NCI-H1694 (cell line): ENCODE data around the gene PEX11A.
A peak's percentile ranks its signal among the peaks of the same experiment; 100 is the strongest.
"Not testable (repeated sequence)": the region's sequence is repeated elsewhere in the genome, so short reads cannot be mapped to it uniquely, and the experiment has no call there.

Experiments used
- DNase-seq: peaks from one replicate; lab custom pipeline; 2025; lab: John Stamatoyannopoulos, UW

Gene PEX11A, protein sequence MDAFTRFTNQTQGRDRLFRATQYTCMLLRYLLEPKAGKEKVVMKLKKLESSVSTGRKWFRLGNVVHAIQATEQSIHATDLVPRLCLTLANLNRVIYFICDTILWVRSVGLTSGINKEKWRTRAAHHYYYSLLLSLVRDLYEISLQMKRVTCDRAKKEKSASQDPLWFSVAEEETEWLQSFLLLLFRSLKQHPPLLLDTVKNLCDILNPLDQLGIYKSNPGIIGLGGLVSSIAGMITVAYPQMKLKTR

DNA sequence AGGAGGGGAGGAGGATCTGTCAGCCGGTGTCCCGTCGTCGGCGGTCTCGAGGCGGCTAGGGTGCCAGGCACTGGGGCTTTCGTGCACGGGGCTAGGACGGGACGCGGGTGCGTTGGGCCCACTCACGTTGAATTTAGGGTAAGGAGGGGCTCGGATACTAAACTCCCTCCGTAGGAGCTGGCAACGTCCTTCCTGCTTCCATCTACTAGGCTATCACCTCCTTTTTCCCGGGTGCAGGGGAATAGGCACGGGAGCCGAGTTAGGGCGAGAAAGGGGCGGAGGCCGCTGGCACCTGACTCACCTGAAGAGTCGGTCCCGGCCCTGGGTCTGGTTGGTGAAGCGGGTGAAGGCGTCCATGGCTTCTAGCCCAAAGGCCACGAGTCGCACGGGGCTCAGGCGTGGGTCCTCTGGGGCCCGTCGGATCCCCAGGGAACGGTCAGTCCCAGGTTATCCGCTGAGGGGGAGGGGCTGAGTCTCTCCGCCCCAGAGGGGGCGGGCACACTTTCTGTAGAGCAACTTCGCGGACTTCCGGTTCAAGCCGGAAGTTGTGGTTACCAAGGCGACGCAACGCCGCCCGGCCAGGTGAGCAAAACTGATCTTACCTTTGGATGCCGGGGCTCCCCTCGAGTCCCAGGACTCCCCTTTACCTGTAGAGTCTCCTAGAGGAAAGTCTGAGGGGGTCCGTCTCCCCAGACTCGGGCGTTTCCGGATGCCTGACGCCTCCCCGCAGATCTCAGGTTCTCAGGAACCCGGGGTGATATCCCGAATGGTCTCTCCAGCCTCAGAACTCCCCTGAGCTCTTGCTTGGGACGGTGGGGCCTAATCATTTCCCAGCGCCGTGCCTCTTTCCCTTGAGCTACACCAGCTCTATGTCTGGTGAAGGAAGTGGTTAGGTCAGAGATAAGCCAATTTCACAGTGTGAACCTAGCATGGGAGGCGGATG lies at the start of gene PEX11A, which contains the start of gene WDR93:
PEX11A (minus strand) TSS at position 479 of the 943 bp plus-strand sequence; CDS start at position 357, 122 bp downstream.
WDR93 (plus strand) TSS at position 536 of the 943 bp plus-strand sequence. CDS start 10,936 bp downstream, outside the sequence.
- no peak for DNase-seq

DNA sequence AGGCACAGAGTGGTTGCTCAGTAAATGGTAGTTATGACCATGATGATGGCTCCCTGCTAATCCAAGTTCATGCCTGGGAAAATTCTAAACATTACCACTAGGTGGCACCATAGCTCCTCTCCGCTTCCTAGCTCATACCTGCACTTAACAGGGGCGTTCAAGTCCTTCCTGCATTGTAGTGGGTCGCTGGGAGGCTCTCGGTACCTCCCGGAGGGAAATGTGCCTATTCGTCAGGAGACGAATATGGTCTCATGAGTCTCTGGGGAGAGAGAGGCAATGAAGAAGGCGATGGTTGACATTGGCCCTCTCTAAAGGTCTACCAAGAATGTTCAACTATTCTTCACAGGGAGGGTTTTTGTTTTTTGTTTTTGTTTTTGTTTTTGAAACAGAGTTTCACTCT lies 49.6 kb upstream of the PEX11A start:
- peak; percentile 70 for DNase-seq

DNA sequence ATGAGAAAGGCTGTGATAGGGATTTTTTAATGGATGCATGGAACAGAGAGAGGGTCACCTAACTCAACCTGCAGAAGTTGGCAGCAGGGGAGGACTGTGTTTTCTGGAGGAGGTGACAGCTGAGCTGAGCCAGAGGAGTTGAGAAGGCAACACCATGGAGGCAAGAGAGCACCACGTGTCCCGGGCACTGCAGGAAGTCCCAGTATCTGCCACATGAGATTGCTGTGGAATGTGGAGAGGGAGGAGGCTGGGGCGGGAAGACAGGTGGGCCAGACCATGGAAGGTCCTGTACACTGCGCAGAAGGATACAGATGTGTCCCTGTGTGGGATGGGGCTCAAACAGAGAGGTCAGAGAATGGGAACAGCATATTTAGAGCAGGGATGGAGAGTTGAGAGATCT lies 45.2 kb upstream of the PEX11A start:
- DNase-seq: no peak

DNA sequence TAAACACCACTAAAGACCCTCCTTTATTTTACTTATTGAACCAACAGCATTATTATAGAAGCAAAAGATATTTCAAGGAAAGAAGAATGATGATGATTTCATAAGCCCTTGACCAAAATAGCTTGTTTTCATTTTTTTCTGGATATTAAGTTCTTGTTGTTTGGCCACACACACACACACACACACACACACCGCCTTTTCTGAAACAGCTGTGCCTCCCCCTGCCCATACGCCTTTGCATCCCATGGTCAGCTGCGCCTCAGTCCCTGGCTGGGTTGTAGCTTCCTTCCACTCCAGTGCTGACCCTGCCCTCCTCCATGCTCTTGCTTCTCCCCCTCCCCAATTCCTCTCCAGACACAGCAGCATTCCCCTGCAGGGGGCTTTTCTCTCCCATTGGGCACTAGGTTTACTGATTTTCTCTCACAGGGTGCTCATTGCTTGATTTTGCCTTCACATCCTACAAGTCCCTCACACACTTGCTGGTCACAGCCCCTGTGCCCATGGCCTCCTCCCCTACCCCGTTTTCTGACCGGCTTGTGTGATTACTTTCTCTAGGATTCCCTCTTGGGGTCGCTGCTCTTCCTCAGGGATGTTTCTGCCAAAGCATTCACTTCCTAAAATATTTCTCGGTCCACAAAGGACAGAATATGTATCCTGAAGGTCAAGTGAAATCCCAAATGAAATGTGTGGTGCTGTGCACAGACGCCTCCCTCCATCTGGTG lies 42.1 kb upstream of the PEX11A start:
- no peak for DNase-seq

DNA sequence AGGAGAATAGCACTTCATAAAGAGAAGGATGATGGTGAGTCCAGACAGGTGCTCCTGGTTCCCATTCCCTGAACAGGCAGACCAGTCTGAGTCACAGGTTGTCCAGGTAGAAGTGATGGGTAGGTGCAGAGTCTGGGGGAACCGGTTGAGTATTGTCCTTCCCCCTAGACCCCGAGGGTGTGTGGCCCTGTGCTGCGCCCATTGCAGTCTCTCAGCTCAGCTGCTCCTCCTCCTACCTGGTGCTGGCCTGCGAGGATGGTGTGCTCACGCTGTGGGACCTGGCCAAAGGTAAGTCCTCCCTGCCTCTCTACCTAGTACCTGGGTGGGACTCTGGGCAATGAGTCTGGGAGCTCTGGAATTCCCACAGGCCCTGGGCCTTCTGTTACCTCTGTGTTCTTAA lies 40.7 kb upstream of the PEX11A start:
- DNase-seq: no peak

DNA sequence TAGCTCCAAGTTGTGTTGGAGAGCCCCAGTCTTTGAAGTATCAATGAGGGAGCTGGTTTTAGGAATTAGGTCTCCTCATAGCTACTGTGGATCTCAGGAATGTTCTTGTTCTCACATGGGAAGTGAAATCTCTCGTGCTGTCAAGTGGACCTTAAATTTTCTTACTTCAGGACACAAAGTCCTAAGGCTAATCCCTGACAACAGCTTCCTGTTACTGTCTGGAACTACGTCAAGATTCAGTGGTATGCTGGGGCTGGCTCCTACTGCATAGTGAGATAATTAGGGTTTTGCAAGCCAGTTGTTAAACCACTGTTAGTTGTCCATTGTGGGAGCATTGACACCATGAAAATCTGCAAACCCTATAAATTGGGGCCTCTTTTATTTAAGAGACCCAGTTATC lies 37.7 kb upstream of the PEX11A start:
- DNase-seq: no peak

DNA sequence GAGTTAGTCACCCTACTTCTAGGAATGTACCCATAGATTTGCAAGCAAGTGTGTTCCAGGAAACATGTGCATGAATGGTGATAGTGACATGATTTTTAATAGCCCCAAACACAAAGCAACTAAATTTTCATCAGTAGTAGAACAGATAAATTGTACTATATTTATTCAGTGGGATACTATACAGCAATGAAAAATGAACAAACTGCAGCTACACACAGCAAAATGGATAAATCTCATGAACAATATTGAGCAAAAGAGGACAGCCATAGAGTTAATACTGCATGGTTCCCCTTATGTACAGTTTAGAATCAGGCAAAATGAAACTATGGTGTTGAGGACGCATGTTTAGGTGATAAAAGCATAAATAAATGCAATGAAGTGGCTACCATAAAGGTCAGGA lies 34.5 kb upstream of the PEX11A start:
- DNase-seq: no peak

DNA sequence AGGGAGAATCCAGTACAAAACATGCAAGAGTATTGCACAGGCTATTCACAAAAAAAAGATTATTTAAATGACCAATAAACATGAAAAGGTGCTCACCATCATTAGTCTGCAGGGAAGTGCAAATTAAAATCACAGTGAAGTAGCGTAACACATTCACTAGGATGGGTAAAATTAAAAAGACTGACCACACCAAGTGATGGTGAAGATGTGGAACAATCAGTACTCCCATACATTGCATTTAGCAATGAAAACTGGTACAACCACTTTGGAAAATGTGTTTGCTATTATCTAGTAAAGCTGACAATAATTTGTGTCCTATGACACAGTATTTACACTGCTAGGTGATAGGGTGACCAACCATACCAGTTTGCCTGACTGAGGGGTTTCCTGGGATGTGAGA lies 34.1 kb upstream of the PEX11A start:
- DNase-seq: no peak

DNA sequence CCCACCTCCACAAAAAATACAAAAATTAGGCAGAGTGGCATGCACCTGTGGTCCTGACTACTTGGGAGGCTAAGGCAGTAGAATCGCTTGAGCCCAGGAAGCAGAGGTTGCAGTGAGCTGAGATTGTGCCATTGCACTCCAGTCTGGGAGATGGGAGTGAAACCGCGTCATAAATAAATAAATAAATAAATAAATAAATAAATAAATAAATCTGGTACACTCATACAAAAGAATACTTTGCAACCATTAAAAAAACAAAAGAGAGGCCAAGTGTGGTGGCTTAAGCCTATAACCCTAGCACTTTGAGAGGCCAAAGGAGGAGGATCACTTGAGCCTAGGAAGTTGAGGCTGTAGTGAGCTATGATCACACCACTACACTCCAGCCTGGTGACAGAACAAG lies 32.5 kb upstream of the PEX11A start:
- DNase-seq: no peak

DNA sequence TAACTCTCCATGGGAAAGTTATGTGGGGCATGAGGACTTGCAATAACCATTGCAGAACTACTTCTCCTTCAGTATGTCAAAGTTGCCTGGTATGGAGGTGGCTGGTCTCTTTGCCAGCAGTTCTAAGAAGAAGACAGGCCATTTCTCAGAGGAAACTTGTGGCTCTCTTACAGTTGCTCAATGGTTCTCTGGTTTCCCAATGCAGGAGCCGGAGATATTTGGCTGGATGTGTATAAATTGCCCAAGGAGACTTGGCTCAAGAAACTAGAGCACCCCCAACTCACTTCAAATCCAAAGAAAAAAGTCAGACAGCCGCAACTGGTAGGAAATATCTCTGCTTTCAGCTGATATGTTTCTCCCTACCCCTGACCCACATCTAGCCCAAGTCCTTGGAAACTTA lies 24.2 kb upstream of the PEX11A start:
- DNase-seq: no peak

DNA sequence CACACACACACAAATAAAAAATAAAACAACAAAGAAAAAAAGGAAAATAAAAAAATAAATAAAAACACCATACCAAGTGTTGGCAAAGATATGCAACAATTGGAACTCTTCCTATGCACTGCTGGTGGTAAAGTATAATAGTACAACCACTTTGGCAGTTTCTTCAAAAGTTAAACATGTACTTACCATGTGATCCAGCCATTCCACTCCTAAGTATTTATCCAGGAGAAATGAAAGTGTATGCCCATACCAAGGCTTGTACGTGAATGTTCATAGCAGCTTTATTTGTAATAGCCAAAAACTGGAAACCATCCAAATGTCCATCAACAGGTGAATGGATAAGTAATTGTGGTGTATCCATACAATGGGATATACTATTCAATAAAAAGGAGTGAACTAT lies 17.0 kb upstream of the PEX11A start:
- no peak for DNase-seq

DNA sequence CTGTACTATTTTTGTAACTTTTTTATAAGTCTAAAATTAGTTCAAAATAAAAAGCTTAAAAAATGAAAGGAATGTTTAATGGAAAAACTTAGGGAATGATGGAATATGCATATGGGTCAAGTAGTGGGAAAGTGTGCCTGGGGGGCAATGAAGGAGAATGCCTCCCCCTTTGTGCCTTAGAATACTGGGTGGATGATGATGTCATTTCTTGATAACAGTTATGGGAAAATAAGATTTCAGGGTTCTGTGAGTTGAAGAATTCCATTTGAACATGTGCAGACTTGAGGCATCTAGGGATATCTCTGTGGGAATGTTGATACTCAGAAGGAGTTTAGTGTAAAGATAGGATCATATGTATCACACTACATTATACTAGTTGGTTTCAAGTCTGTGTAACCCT lies 13.9 kb upstream of the PEX11A start:
- DNase-seq: no peak

DNA sequence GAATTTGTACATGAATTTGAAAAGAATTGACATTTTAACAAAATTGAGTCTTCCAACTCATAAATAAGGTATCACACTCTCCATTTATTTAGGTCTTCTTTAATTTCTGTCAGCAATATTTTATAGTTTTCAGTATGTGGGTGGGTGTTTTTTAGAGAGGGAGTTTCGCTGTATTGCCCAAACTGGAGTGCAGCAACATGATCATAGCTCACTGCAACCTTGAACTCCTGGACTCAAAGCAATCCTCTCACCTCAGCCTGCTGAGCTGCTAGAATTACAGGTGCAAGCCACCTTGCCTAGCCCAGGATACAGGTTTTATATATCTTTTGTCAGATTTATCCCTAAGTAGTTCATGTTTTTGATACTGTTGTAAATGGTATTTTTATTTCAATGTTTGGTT lies 4.6 kb upstream of the PEX11A start:
- DNase-seq: no peak

DNA sequence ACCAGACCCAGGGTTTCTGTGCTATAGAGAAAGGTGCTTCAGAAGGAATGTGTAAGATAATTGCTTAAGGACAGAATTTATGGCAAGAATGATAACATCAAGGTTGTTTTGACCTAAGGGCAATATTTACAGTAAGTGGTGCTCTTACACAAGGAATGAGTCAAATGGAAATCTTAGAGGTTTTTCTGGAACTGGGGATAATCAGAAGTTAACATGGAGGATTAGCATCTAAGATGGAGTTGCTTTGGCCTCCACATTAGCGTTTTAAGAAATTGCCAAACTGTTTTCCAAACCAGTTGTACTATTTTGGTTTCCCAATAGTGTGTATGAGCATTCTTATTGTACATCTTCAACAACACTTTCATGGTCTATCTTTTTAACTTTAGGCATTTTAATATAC lies 3.1 kb upstream of the PEX11A start:
- DNase-seq: no peak

DNA sequence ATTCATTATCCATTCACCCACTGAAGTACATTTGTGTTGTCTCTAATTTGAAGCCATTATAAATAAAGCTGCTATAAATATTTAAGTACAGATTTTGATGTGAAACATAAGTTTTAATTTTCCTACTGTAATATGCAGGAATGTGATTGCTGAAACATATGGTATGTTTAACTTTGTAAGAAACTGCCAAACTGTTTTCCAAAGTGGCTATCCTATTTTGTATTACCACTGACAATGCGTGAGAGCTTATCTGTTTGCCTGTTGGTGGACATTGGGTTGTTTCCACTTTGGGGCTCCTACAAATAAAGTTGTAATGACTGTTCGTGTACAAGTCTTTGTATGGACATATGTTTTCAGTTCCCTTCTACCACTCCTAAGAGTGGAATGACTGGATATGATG lies 2.5 kb upstream of the PEX11A start:
- no peak for DNase-seq

DNA sequence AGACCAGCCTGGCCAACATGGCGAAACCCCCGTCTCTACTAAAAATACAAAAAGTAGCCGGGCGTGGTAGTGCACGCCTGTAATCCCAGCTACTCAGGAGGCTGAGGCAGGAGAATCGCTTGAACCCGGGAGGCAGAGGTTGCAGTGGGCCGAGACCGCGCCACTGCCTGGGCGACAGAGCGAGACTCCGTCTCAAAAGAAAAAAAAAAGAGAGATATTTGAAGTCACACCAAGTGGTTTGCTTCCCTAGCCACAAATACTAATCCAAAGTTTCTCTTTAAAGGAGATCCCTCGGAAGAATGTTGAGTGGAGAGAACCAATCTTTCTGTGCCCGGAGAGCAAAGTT lies 651 bp downstream of the PEX11A start:
- DNase-seq: not testable (repeated sequence)

DNA sequence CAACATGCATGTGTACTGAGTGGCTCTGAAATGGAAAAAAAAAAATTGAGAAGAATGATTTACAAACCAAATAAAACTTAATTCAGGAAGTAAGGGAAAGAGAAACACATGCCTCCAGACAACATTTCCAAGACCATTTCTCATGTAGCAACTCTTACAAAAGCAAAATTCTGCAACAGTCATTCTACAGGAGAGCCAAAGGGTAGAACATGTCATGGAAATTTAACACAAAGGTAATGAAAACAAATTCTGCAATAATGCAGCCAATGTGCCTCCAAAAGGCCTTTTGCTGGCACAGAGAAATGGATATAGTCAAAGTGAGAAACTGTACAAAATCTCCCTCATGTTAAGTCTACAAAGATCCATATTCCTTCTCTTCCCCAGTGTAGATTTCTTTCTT lies 4.0 kb downstream of the PEX11A start:
- DNase-seq: no peak

DNA sequence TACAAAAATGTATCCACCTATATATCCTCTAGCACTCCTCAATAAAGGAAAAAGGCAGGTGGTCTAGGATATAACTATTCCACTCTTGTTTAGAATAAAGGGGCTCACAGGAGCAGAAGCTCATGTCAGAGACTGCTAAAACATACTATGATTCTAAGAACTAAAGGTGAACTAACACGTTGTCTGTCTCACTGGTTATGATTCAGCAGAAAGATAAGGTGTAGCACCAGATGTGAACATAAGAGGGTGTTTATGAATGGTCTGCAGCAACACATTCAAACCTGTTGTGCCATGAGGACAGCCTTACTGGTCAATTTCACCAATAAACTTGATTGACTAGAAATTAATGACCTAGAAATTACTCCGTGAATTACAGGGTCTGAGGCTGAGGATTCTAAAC lies 4.6 kb downstream of the PEX11A start:
- no peak for DNase-seq

DNA sequence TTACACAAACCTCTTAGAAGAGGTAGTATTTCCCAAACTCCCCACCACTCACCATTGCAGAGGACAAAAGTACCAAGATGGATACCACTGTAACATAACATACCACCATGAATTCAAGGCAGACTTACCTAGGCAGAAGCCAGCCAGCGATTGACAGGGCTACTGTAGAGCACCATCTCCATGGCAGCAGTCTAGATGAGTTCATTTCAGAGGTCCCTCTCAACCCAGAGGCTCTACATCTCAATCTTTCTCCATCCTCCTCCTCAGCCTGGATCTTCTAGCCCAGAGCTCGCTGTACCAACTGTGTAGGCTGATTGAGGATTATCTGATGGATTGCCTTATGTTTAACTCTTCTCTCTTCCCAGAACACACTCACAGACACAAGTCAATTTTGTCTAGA lies 9.4 kb downstream of the PEX11A start:
- no peak for DNase-seq

DNA sequence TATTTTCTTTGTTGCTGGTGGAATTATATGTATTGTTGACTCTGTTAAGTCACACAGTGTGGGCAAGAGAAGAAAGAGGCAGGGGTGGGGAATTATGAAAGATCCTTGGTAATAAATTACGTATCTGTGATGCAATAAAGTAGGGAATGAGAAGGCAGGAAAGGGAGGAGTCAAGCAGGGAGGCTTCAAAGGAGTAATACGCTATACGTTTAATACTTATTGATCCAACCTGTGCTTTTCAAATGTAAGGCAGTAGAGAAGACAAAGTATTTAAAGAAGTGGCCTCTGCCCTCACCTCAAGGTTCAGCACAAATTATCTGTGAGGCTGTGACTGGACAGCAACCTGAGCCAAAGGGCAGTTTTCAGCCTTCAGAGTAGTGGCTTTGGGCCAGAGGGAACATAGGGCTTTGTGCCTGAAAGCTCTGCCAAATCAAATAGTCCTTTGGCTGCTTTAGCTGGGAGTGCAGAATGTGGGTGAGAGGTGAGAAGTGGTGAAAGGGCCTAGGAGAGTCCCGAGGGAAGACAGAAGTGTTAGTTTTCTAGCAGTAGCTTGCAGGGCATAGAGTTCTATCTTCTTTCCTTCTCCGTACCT lies 10.2 kb downstream of the PEX11A start:
- no peak for DNase-seq

DNA sequence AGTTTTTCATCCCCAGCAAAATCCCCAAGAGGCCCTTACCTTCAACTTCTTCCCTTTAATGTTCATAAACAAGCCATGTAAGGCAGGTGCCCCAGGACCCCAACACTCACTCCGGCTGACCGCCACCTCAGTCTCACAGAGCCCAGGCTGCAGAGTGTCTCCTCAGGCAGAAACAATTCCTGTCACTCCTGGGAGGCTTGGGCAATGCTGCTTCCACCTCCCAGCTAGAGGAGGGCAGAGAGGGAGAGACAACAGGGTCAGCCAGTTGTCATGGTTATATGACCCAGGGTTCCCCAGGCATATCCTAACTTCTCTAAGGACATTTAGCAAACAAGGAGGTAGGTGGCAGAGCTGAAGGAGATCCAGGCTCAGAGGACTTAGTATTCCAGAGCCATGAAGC lies 11.3 kb downstream of the PEX11A start, which contains the start of gene PLIN1:
PLIN1 (minus strand) TSS at position 156 of the 400 bp plus-strand sequence. CDS start 1,878 bp downstream, outside the sequence.
- no peak for DNase-seq

DNA sequence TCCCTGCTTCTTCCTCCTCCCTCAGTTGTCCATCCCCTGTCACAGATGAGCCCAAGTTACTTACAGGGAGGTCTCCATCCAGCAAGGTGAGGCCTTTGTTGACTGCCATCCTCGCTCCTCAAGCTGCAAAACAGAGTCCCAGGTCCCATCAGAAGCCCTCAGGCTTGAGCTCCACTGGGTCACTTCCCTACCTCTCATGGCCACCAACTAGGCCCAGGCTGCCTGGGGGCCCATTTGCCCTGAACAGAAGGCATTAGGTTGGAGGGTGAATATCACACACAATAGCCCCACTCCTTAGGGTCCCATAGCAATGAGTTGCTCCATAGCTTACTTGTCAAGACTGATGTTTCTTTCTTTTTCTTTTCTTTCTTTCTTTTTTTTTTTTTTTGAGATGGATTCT lies 13.2 kb downstream of the PEX11A start:
- DNase-seq: no peak
